Karpas-422 (cell line): Measurements from ENCODE around the gene MOV10L1. TPM values are rescaled to one million over a fixed set of nuclear protein-coding genes. Genes with fewer than 3 reads are reported as not detected.
"Not testable (repeated sequence)": the region's sequence is repeated elsewhere in the genome, so short reads cannot be mapped to it uniquely, and the experiment has no call there.

Source experiments
- DNase-seq: peaks from one replicate; pipeline ENCODE4 v3.0.0-alpha.2; 2015
- H2AFZ ChIP-seq: fragments of 200-600 bp; sonication (generic); 2 replicates; pipeline ENCODE4 v1.6.1; 2014; ENCODE audit warnings: antibody characterized with exemption, low read length, mixed read lengths
- H3K27ac ChIP-seq: fragments of 200-600 bp; sonication (generic); 2 replicates; pipeline ENCODE4 v1.5.1; 2014; ENCODE audit warnings: mild to moderate bottlenecking, low read length, moderate library complexity
- H3K27me3 ChIP-seq: fragments of 200-600 bp; sonication (generic); 2 replicates; pipeline ENCODE4 v1.6.1; 2014; ENCODE audit warnings: low read length, mixed read lengths
- H3K36me3 ChIP-seq: fragments of 200-600 bp; sonication (generic); 2 replicates; pipeline ENCODE4 v1.6.1; 2014; ENCODE audit warnings: low read length, mixed read lengths; ENCODE audit not compliant: insufficient read depth
- H3K4me1 ChIP-seq: fragments of 200-600 bp; sonication (generic); 2 replicates; pipeline ENCODE4 v1.6.1; 2014; ENCODE audit warnings: mild to moderate bottlenecking, low read length, mixed read lengths
- H3K4me2 ChIP-seq: fragments of 200-600 bp; sonication (generic); 2 replicates; pipeline ENCODE4 v1.6.1; 2014; ENCODE audit warnings: low read length, low read depth, mild to moderate bottlenecking; ENCODE audit not compliant: poor library complexity, severe bottlenecking
- H3K4me3 ChIP-seq: fragments of 200-600 bp; sonication (generic); 2 replicates; pipeline ENCODE4 v1.5.1; 2014; ENCODE audit warnings: mild to moderate bottlenecking, antibody characterized with exemption, low read length, mixed read lengths
- H3K79me2 ChIP-seq: fragments of 200-600 bp; sonication (generic); 2 replicates; pipeline ENCODE4 v1.6.1; 2014; ENCODE audit warnings: mild to moderate bottlenecking, low read length, mixed read lengths
- H3K9ac ChIP-seq: fragments of 200-600 bp; sonication (generic); 2 replicates; pipeline ENCODE4 v1.6.0; 2014; ENCODE audit warnings: low read length
- H3K9me2 ChIP-seq: fragments of 200-600 bp; sonication (generic), shearing (Covaris generic); replicated peaks from 2 replicates; pipeline ENCODE4 v1.6.0; 2014; ENCODE audit warnings: mild to moderate bottlenecking, low read length, moderate library complexity; ENCODE audit not compliant: insufficient read depth
- H3K9me3 ChIP-seq: fragments of 300-700, 200-600 bp; sonication (generic); 2 replicates; pipeline ENCODE4 v1.6.1; 2014; ENCODE audit warnings: low read length, mixed read lengths
- H4K20me1 ChIP-seq: fragments of 200-600 bp; sonication (generic); 2 replicates; pipeline ENCODE4 v1.6.1; 2014; ENCODE audit warnings: mild to moderate bottlenecking, antibody characterized with exemption, low read length, low read depth; ENCODE audit not compliant: insufficient read depth
- total RNA-seq: library from RNA; depleted of rRNA; stranded (reverse); fragments of >200 nt; shearing (Covaris generic); gene quantifications from 2 replicates; pipeline ENCODE4 v1.2.3, GENCODE V29; 2014; ENCODE audit warnings: low replicate concordance

The MOV10L1 gene
- total RNA-seq, 1 experiment from 2014 or later, result 2.9 TPM

DNA sequence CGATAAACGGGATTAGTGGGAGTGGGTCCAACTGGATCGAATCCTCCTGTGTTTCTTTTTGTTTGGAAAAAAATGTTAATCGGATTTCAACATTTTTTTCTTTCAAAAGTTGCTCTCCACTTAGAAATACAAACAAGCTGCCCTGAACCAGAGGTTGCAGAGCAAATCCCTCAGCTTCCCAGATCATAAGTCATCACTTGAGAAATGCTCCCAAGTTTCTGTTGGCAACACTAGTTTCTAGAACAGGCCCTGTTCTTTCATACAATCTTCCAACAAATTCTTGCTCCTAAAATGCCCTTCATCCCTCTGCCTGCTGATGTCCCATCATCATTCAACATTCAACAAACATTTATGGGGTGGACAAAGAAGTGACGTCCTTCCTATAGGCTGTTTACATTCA is 3.3 kb upstream of the MOV10L1 start:
- Histone ChIP-seq H3K27me3 (0 out of 2 replicates have a peak, but pooled peaks cover 2% of the 10 kb centered on the region), H3K36me3 (no peaks in the 10 kb centered on the region), H3K9me2 (no peaks in the 10 kb centered on the region), H3K9ac (no peak overlapping the region), H4K20me1 (no peaks in the 10 kb centered on the region), H3K4me1 (no peaks in the 10 kb centered on the region), H2AFZ (no peak overlapping the region), H3K79me2 (no peaks in the 10 kb centered on the region), H3K27ac (no peak overlapping the region), H3K4me2 (no peak overlapping the region), H3K4me3 (no peak overlapping the region), H3K9me3 (no peaks in the 10 kb centered on the region; the same call in 1 of the 2 replicates)
- no peak for DNase-seq

DNA sequence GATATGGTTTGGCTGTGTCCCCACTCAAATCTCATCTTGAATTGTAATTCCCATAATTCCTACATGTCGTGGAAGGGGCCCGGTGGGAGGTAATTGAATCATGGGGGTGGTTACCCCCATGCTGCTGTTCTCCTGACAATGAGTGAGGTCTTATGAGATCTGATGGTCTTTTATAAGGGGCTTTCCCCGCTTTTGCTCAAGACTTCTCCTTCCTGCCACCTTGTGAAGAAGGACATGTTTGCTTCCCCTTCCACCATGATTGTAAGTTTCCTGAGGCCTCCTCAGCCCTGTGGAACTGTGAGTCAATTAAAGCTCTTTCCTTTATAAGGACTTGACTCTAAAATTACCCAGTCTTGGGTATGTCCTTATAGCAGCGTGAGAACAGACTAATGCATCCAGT is 2.8 kb upstream of the MOV10L1 start:
- not testable (repeated sequence) for H3K79me2 ChIP-seq, H3K9me3 ChIP-seq, H3K4me2 ChIP-seq

DNA sequence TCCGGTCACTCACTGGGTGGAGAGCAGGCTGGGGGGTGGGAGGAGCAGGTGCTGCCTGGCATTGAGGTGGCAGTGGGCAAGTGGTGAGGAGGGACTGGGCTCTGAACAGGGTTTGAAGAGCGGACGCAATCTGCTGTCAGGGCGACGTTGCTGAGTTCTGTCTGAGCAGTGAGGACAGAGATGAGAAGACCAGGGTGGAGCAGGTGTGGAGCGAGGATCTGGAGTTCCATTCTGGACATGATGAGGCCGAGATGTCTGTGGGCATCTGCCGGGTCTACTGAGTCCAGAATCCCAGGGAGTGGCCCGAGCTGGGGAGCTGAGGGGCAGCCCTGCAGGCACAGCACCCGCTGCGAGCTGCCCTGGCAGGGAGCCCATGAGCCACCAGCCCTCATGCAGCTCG is 2.2 kb upstream of the MOV10L1 start:
- Histone ChIP-seq H3K4me3 (no peak overlapping the region), H2AFZ (no peak overlapping the region), H4K20me1 (no peaks in the 10 kb centered on the region), H3K9me3 (no peaks in the 10 kb centered on the region; the same call in 1 of the 2 replicates), H3K9ac (no peak overlapping the region), H3K27me3 (0 out of 2 replicates have a peak, but pooled peaks cover 2% of the 10 kb centered on the region), H3K79me2 (no peaks in the 10 kb centered on the region), H3K9me2 (no peaks in the 10 kb centered on the region), H3K36me3 (no peaks in the 10 kb centered on the region), H3K27ac (no peak overlapping the region), H3K4me1 (no peaks in the 10 kb centered on the region), H3K4me2 (no peak overlapping the region)
- DNase-seq, result no peak

More for the DNA sequence above, 2.8 kb upstream of the MOV10L1 start:
- not testable (repeated sequence) for H3K4me3 ChIP-seq, H2AFZ ChIP-seq, H3K4me1 ChIP-seq, H3K36me3 ChIP-seq, H3K27ac ChIP-seq, H3K9me2 ChIP-seq, H3K27me3 ChIP-seq, H3K9ac ChIP-seq, H4K20me1 ChIP-seq, DNase-seq

GRCh38 chr22:50088096-50088495 is 1.7 kb upstream of the MOV10L1 start:
- no peak overlapping the region for H3K27ac ChIP-seq
- no peak overlapping the region for H3K4me2 ChIP-seq
- no peak overlapping the region for H3K9ac ChIP-seq
- H3K79me2 ChIP-seq, result no peaks in the 10 kb centered on the region
- 0 out of 2 replicates have a peak, but pooled peaks cover 2% of the 10 kb centered on the region for H3K27me3 ChIP-seq
- no peaks in the 10 kb centered on the region for H3K4me1 ChIP-seq
- H2AFZ ChIP-seq, result no peak overlapping the region
- H3K4me3 ChIP-seq, result no peak overlapping the region
- no peaks in the 10 kb centered on the region for H3K36me3 ChIP-seq
- no peaks in the 10 kb centered on the region for H3K9me2 ChIP-seq
- H4K20me1 ChIP-seq, result no peaks in the 10 kb centered on the region
- no peak for DNase-seq
- no peaks in the 10 kb centered on the region; the same call in 1 of the 2 replicates for H3K9me3 ChIP-seq

- Histone ChIP-seq H3K27me3 (0 out of 2 replicates have a peak, but pooled peaks cover 2% of the 10 kb centered on the region), H3K36me3 (no peaks in the 10 kb centered on the region), H3K27ac (no peak overlapping the region), H3K9me2 (no peaks in the 10 kb centered on the region), H4K20me1 (no peaks in the 10 kb centered on the region), H3K9me3 (no peaks in the 10 kb centered on the region; the same call in 1 of the 2 replicates), H3K9ac (no peak overlapping the region), H3K4me3 (no peak overlapping the region), H3K79me2 (no peaks in the 10 kb centered on the region), H3K4me1 (no peaks in the 10 kb centered on the region), H2AFZ (no peak overlapping the region), H3K4me2 (no peak overlapping the region)
- DNase-seq, result no peak
Measured at GRCh38 chr22:50089231-50089630, 575 bp upstream of the MOV10L1 start.

DNA sequence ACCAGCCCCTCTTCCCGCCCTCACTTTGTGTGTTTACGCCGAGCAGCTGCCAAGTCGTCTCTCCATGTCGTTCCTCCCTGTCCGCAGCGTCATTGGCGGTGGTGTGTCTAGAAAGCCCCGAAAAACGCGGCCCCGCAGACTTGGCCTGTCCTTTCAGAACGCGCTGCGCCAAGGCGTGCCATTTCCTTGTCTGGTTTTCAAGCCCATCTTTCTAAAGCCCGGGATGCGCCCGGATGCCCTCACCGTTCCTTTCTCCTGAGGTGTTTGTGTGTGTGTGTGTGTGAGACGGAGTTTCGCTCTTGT is 557 bp downstream of the MOV10L1 start:
- Histone ChIP-seq H3K4me1 (no peaks in the 10 kb centered on the region), H3K27me3 (0 out of 2 replicates have a peak, but pooled peaks cover 2% of the 10 kb centered on the region), H2AFZ (no peak overlapping the region), H3K4me3 (no peak overlapping the region), H3K79me2 (no peaks in the 10 kb centered on the region), H4K20me1 (no peaks in the 10 kb centered on the region), H3K27ac (no peak overlapping the region), H3K9ac (no peak overlapping the region), H3K9me3 (no peaks in the 10 kb centered on the region; the same call in 1 of the 2 replicates), H3K36me3 (no peaks in the 10 kb centered on the region), H3K4me2 (no peak overlapping the region), H3K9me2 (no peaks in the 10 kb centered on the region)
- no peak for DNase-seq

DNA sequence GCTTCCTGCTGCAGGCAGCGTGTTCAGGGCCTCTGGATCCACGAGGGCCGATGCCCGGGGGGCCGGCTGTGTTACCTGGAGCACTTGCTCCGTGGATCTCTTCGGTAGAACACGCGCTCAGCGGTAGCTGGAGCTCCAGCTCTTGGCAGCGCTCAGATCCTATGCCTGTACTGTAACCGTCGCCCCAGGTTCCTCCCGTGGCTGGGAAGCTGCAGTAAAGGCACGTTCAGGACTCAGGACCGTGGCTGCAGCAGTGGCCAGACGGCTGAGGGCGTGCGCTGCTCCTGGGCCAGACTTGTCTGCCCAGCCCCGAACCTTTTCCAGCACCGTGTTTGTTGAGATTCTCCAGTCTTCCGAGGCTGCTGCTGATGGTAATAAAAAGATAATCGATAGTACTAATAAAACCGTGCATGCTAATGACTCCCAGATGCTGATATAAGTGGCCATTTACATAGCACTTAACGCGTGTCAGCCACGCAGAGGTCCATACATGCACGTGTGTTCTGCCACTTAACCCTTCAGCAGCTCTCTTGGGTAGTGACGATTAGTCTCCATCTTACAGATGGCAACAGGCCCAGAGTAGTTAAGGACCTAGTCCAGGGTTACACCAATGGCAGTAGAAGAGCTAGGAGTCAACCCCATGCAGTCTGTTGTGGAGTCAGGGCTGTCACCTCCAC is 1.4 kb downstream of the MOV10L1 start:
- Histone ChIP-seq H3K4me2 (no peak overlapping the region), H3K79me2 (no peaks in the 10 kb centered on the region), H3K4me3 (no peak overlapping the region), H3K27ac (no peak overlapping the region), H3K9ac (no peak overlapping the region), H3K27me3 (0 out of 2 replicates have a peak, but pooled peaks cover 2% of the 10 kb centered on the region), H3K36me3 (no peaks in the 10 kb centered on the region), H3K9me2 (no peaks in the 10 kb centered on the region), H4K20me1 (no peaks in the 10 kb centered on the region), H3K9me3 (no peaks in the 10 kb centered on the region; the same call in 1 of the 2 replicates), H3K4me1 (no peaks in the 10 kb centered on the region), H2AFZ (no peak overlapping the region)
- no peak for DNase-seq

DNA sequence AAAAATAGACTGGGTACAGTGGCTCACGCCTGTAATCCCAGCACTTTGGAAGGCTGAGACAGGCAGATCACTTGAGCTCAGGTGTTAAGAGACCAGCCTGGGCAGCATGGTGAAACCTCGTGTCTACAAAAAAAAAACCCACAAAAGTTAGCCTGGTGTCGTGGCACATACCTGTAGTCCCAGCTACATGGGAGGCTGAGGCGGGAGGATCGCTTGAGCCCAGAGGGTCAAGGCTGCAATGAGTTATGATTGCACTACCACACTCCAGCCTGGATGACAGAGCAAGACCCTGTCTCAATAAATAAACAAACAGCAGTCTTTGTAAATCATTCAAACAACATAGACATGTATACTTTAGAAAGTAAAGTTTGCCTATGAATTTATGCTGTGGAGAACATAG is 2.5 kb downstream of the MOV10L1 start:
- no peaks in the 10 kb centered on the region for H3K9me3 ChIP-seq
- H3K36me3 ChIP-seq, result no peaks in the 10 kb centered on the region
- no peaks in the 10 kb centered on the region for H3K27me3 ChIP-seq
- no peak overlapping the region for H3K4me3 ChIP-seq
- no peak overlapping the region for H2AFZ ChIP-seq
- DNase-seq, result no peak
- H4K20me1 ChIP-seq, result no peaks in the 10 kb centered on the region
- H3K4me1 ChIP-seq, result peaks cover 5% of the 10 kb centered on the region
- H3K9ac ChIP-seq, result no peak overlapping the region
- H3K4me2 ChIP-seq, result no peak overlapping the region
- no peak overlapping the region for H3K27ac ChIP-seq
- no peaks in the 10 kb centered on the region for H3K79me2 ChIP-seq
- H3K9me2 ChIP-seq, result no peaks in the 10 kb centered on the region
